HAP-1 (cell line): ENCODE measurements around the gene ARHGAP6.
"Not testable (repeated sequence)": the region's sequence is repeated elsewhere in the genome, so short reads cannot be mapped to it uniquely, and the experiment has no call there.

ENCODE experiments used
- DNase-seq, 2 experiments: peaks; one replicate each; pipeline ENCODE4 v3.0.0-alpha.2; 2016 to 2020; ENCODE audit warnings: low spot score in 2 of 2
- H3K27me3 ChIP-seq: fragments of 250-450 bp; sonication (Bioruptor Pico); 2 replicates; pipeline ENCODE4 v1.5.1; 2020; ENCODE audit warnings: low read depth, mild to moderate bottlenecking, moderate library complexity
- H3K36me3 ChIP-seq: fragments of 250-450 bp; sonication (Bioruptor Pico); replicated peaks from 2 replicates; pipeline ENCODE4 v1.5.1; 2020; ENCODE audit warnings: mild to moderate bottlenecking
- H3K4me1 ChIP-seq: fragments of 250-450 bp; sonication (Bioruptor Pico); 2 replicates; pipeline ENCODE4 v1.5.1; 2020; ENCODE audit warnings: mild to moderate bottlenecking
- H3K4me3 ChIP-seq: fragments of 250-450 bp; sonication (Bioruptor Pico); 2 replicates; pipeline ENCODE4 v1.5.1; 2020; ENCODE audit warnings: mild to moderate bottlenecking, moderate library complexity
- H3K9me3 ChIP-seq: fragments of 250-450 bp; sonication (Bioruptor Pico); 2 replicates; pipeline ENCODE4 v1.5.1; 2020; ENCODE audit warnings: mild to moderate bottlenecking, moderate library complexity
- in situ Hi-C: fragments of 300-500 bp; cut with MboI; formaldehyde crosslinking; loops from 3 replicates; pipeline ENCODE4 v1.14.3; 2020; ENCODE audit warnings: low sequenced_read_pairs, inconsistent platforms, mixed read lengths

ARHGAP6 gene

GRCh38 chrX:11619441-11619840, 46.3 kb downstream of the ARHGAP6 start:
- Histone ChIP-seq H3K27me3 (peaks cover 3% of the 10 kb centered on the region), H3K4me1 (peaks cover 11% of the 10 kb centered on the region), H3K9me3 (no peaks in the 10 kb centered on the region; the same call in none of the 2 replicates), H3K36me3 (no peaks in the 10 kb centered on the region), H3K4me3 (no peak overlapping the region)
- DNase-seq = no peak
- in situ Hi-C loops = no loop called here

GRCh38 chrX:11614253-11614652, 51.5 kb downstream of the ARHGAP6 start:
- H3K4me1 ChIP-seq = peaks cover 24% of the 10 kb centered on the region
- H3K27me3 ChIP-seq, H3K9me3 ChIP-seq, in situ Hi-C loops, H3K36me3 ChIP-seq, H3K4me3 ChIP-seq, DNase-seq: not testable (repeated sequence)

GRCh38 chrX:11611965-11612364, 53.8 kb downstream of the ARHGAP6 start:
- in situ Hi-C loops = no loop called here
- Histone ChIP-seq H3K27me3 (no peaks in the 10 kb centered on the region), H3K4me1 (peaks cover 17% of the 10 kb centered on the region), H3K9me3 (no peaks in the 10 kb centered on the region; the same call in 1 of the 2 replicates), H3K36me3 (no peaks in the 10 kb centered on the region), H3K4me3 (no peak overlapping the region)
- DNase-seq = no peak

GRCh38 chrX:11611161-11611560, 54.6 kb downstream of the ARHGAP6 start:
- in situ Hi-C loops = no loop called here
- no peak overlapping the region for H3K4me3 ChIP-seq
- peaks cover 16% of the 10 kb centered on the region for H3K4me1 ChIP-seq
- no peaks in the 10 kb centered on the region for H3K27me3 ChIP-seq
- H3K36me3 ChIP-seq = no peaks in the 10 kb centered on the region
- DNase-seq = peak in 1 of 2 experiments; percentile 94
- no peaks in the 10 kb centered on the region; the same call in 1 of the 2 replicates for H3K9me3 ChIP-seq

GRCh38 chrX:11609109-11609508, 56.6 kb downstream of the ARHGAP6 start:
- H3K27me3 ChIP-seq = no peaks in the 10 kb centered on the region
- peaks cover 13% of the 10 kb centered on the region for H3K4me1 ChIP-seq
- no peaks in the 10 kb centered on the region for H3K9me3 ChIP-seq
- no peaks in the 10 kb centered on the region for H3K36me3 ChIP-seq
- no peak for DNase-seq
- no peak overlapping the region for H3K4me3 ChIP-seq
- in situ Hi-C loops = no loop called here

GRCh38 chrX:11606408-11606807, 59.3 kb downstream of the ARHGAP6 start:
- Histone ChIP-seq H3K4me3 (no peak overlapping the region), H3K36me3 (no peaks in the 10 kb centered on the region), H3K4me1 (peaks cover 7% of the 10 kb centered on the region), H3K27me3 (no peaks in the 10 kb centered on the region), H3K9me3 (no peaks in the 10 kb centered on the region)
- no peak for DNase-seq
- in situ Hi-C loops = no loop called here

- H3K9me3 ChIP-seq = no peaks in the 10 kb centered on the region
- H3K27me3 ChIP-seq = no peaks in the 10 kb centered on the region
- no peaks in the 10 kb centered on the region for H3K4me1 ChIP-seq
- no peak for DNase-seq
- H3K36me3 ChIP-seq = no peaks in the 10 kb centered on the region
- in situ Hi-C loops = no loop called here
- H3K4me3 ChIP-seq = no peak overlapping the region
Measured at GRCh38 chrX:11600578-11600977, 65.1 kb downstream of the ARHGAP6 start.

GRCh38 chrX:11597479-11597878, 68.2 kb downstream of the ARHGAP6 start:
- in situ Hi-C loops = no loop called here
- no peak overlapping the region for H3K4me3 ChIP-seq
- DNase-seq = no peak
- no peaks in the 10 kb centered on the region for H3K27me3 ChIP-seq
- no peaks in the 10 kb centered on the region for H3K9me3 ChIP-seq
- H3K4me1 ChIP-seq = no peaks in the 10 kb centered on the region
- H3K36me3 ChIP-seq = no peaks in the 10 kb centered on the region

GRCh38 chrX:11591723-11592346, 73.9 kb downstream of the ARHGAP6 start:
- H3K4me3 ChIP-seq = no peak overlapping the region
- DNase-seq = no peak
- no peaks in the 10 kb centered on the region for H3K27me3 ChIP-seq
- no peaks in the 10 kb centered on the region; the same call in 1 of the 2 replicates for H3K4me1 ChIP-seq
- in situ Hi-C loops = no loop called here
- no peaks in the 10 kb centered on the region for H3K9me3 ChIP-seq
- H3K36me3 ChIP-seq = no peaks in the 10 kb centered on the region

GRCh38 chrX:11589641-11590040, 76.1 kb downstream of the ARHGAP6 start:
- no peaks in the 10 kb centered on the region for H3K36me3 ChIP-seq
- no peak for DNase-seq
- in situ Hi-C loops = no loop called here
- no peaks in the 10 kb centered on the region; the same call in 1 of the 2 replicates for H3K4me1 ChIP-seq
- H3K27me3 ChIP-seq = no peaks in the 10 kb centered on the region
- no peaks in the 10 kb centered on the region for H3K9me3 ChIP-seq
- H3K4me3 ChIP-seq = no peak overlapping the region

GRCh38 chrX:11588097-11588496, 77.6 kb downstream of the ARHGAP6 start:
- no peaks in the 10 kb centered on the region for H3K9me3 ChIP-seq
- no peak for DNase-seq
- no peak overlapping the region for H3K4me3 ChIP-seq
- H3K4me1 ChIP-seq = no peaks in the 10 kb centered on the region; the same call in 1 of the 2 replicates
- in situ Hi-C loops = no loop called here
- no peaks in the 10 kb centered on the region for H3K27me3 ChIP-seq
- H3K36me3 ChIP-seq = no peaks in the 10 kb centered on the region

GRCh38 chrX:11585174-11585573, 80.5 kb downstream of the ARHGAP6 start:
- H3K27me3 ChIP-seq = no peaks in the 10 kb centered on the region
- H3K36me3 ChIP-seq = no peaks in the 10 kb centered on the region
- H3K4me1 ChIP-seq = no peaks in the 10 kb centered on the region; the same call in 1 of the 2 replicates
- in situ Hi-C loops = no loop called here
- H3K9me3 ChIP-seq = no peaks in the 10 kb centered on the region
- DNase-seq = no peak
- no peak overlapping the region for H3K4me3 ChIP-seq

GRCh38 chrX:11580789-11581188, 84.9 kb downstream of the ARHGAP6 start:
- in situ Hi-C loops = no loop called here
- H3K4me3 ChIP-seq = no peak overlapping the region
- no peaks in the 10 kb centered on the region for H3K4me1 ChIP-seq
- no peaks in the 10 kb centered on the region for H3K9me3 ChIP-seq
- H3K27me3 ChIP-seq = no peaks in the 10 kb centered on the region
- no peak for DNase-seq
- no peaks in the 10 kb centered on the region for H3K36me3 ChIP-seq

- no peak for DNase-seq
- in situ Hi-C loops = no loop called here
- Histone ChIP-seq H3K4me3 (no peak overlapping the region), H3K4me1 (no peaks in the 10 kb centered on the region), H3K27me3 (no peaks in the 10 kb centered on the region), H3K9me3 (no peaks in the 10 kb centered on the region; the same call in 1 of the 2 replicates), H3K36me3 (no peaks in the 10 kb centered on the region)
Measured at GRCh38 chrX:11579636-11580600, 85.8 kb downstream of the ARHGAP6 start.
